SK-N-SH (cell line): Measurements from ENCODE around the gene SPAG6. TPM values are rescaled to one million over a fixed set of nuclear protein-coding genes. Genes with fewer than 3 reads are reported as not detected.

Experiments used
- CTCF ChIA-PET: fragments of 300-600, 350-600 bp; formaldehyde crosslinking; extraction: SDS; loops from one replicate; lab custom pipeline; 2021; lab: Yijun Ruan, JAX
- POLR2A ChIA-PET: fragments of 350-600 bp; sonication (Branson Sonifier 250); formaldehyde crosslinking; extraction: SDS; loops from one replicate; lab custom pipeline; 2020; ENCODE audit warnings: antibody characterized with exemption, inconsistent platforms; lab: Yijun Ruan, JAX
- DNase-seq: peaks from one replicate; pipeline ENCODE4 v3.0.0; 2012
- H2AFZ ChIP-seq: fragments of 200-600 bp; sonication (generic); 2 replicates; pipeline ENCODE4 v1.8.1; 2016; ENCODE audit warnings: antibody characterized with exemption, mild to moderate bottlenecking, low read depth
- H3F3A ChIP-seq: fragments of 200-600 bp; sonication (generic); replicated peaks from 2 replicates; pipeline ENCODE3; 2016; ENCODE audit warnings: antibody characterized with exemption, mild to moderate bottlenecking; ENCODE audit not compliant: insufficient read depth
- H3K27ac ChIP-seq, 2 experiments: fragments of 200-500 bp in 1 of 2; fragments of 200-600 bp in 1 of 2; sonication (Bioruptor generic) in 1 of 2; sonication (generic), shearing (Covaris generic) in 1 of 2; 2 replicates each; pipeline versions ENCODE4 v1.5.1 to v1.6.1; 2014 to 2016; ENCODE audit warnings: low read depth in 2 of 2, inconsistent platforms in 1 of 2, low read length in 1 of 2, mild to moderate bottlenecking in 1 of 2, mixed read lengths in 1 of 2
- H3K27me3 ChIP-seq: fragments of 200-600 bp; sonication (generic), shearing (Covaris generic); 2 replicates; pipeline ENCODE4 v1.6.1; 2016; ENCODE audit warnings: mixed run types; ENCODE audit not compliant: insufficient read depth
- H3K36me3 ChIP-seq, 2 experiments: fragments of 200-500 bp in 1 of 2; fragments of 200-600 bp in 1 of 2; sonication (Bioruptor generic) in 1 of 2; sonication (generic) in 1 of 2; replicated peaks in 1 of 2; 2 replicates each; pipeline versions ENCODE3 to v1.5.1; 2014 to 2016; ENCODE audit warnings: low read length in 1 of 2, mild to moderate bottlenecking in 1 of 2; ENCODE audit not compliant: insufficient read depth in 2 of 2, control insufficient read depth in 1 of 2
- H3K4me1 ChIP-seq, 2 experiments: fragments of 200-500 bp in 1 of 2; fragments of 200-600 bp in 1 of 2; sonication (Bioruptor generic) in 1 of 2; sonication (generic), shearing (Covaris generic) in 1 of 2; 2 replicates each; pipeline versions ENCODE4 v1.5.1 to v1.6.1; 2014 to 2016; ENCODE audit warnings: low read depth in 1 of 2, low read length in 1 of 2, mixed run types in 1 of 2; ENCODE audit not compliant: insufficient read depth in 2 of 2, control insufficient read depth in 1 of 2
- H3K4me2 ChIP-seq: fragments of 200-600 bp; sonication (generic), shearing (Covaris generic); 2 replicates; pipeline ENCODE4 v1.6.1; 2017; ENCODE audit warnings: mixed run types
- H3K4me3 ChIP-seq, 2 experiments: fragments of 200-500 bp in 1 of 2; fragments of 200-600 bp in 1 of 2; sonication (Bioruptor generic) in 1 of 2; sonication (generic), shearing (Covaris generic) in 1 of 2; 2 replicates each; pipeline versions ENCODE4 v1.5.1 to v1.8.1; 2014 to 2016; ENCODE audit warnings: low read depth in 2 of 2, inconsistent platforms in 1 of 2, low read length in 1 of 2, mild to moderate bottlenecking in 1 of 2, mixed read lengths in 1 of 2, moderate library complexity in 1 of 2
- H3K79me2 ChIP-seq: fragments of 200-600 bp; sonication (generic); 2 replicates; pipeline ENCODE4 v1.8.1; 2017; ENCODE audit warnings: mild to moderate bottlenecking; ENCODE audit not compliant: insufficient read depth
- H3K9ac ChIP-seq: fragments of 200-600 bp; sonication (generic); 2 replicates; pipeline ENCODE4 v1.6.1; 2017; ENCODE audit warnings: mixed run types
- H3K9me2 ChIP-seq: fragments of 200-600 bp; sonication (generic); 2 replicates; pipeline ENCODE4 v1.6.1; 2017; ENCODE audit warnings: mixed run types
- H3K9me3 ChIP-seq: fragments of 200-600 bp; sonication (generic); 2 replicates; pipeline ENCODE4 v1.6.1; 2017; ENCODE audit warnings: mixed run types, mild to moderate bottlenecking, moderate library complexity
- H4K20me1 ChIP-seq: fragments of 200-600 bp; sonication (generic); 2 replicates; pipeline ENCODE4 v1.6.1; 2017; ENCODE audit warnings: mild to moderate bottlenecking, mixed run types; ENCODE audit not compliant: insufficient read depth
- CHD2 ChIP-seq: fragments of 150-350 bp; IDR thresholded peaks from 2 replicates; pipeline ENCODE4 v1.6.1; 2018; ENCODE audit warnings: low read length; ENCODE audit not compliant: partially characterized antibody
- ELF1 ChIP-seq: IDR thresholded peaks from 2 replicates; pipeline ENCODE4 v1.4.0; 2012
- FOSL2 ChIP-seq: IDR thresholded peaks from 2 replicates; pipeline ENCODE4 v1.4.0; 2012; ENCODE audit warnings: low read depth, mild to moderate bottlenecking, moderate library complexity, borderline replicate concordance
- GABPA ChIP-seq: IDR thresholded peaks from 2 replicates; pipeline ENCODE4 v1.4.0; 2012; ENCODE audit warnings: low read depth, mild to moderate bottlenecking
- JUND ChIP-seq: IDR thresholded peaks from 2 replicates; pipeline ENCODE4 v1.4.0; 2012
- NFIC ChIP-seq: IDR thresholded peaks from 2 replicates; pipeline ENCODE4 v1.4.0; 2012; ENCODE audit warnings: borderline replicate concordance
- NRF1 ChIP-seq: IDR thresholded peaks from 2 replicates; pipeline ENCODE4 v1.6.1; 2012; ENCODE audit warnings: low read depth, mild to moderate bottlenecking, low read length
- POLR2AphosphoS5 ChIP-seq: IDR thresholded peaks from 2 replicates; pipeline ENCODE4 v1.6.1; 2012; ENCODE audit warnings: low read depth, low read length
- RCOR1 ChIP-seq: fragments of 150-350 bp; IDR thresholded peaks from 2 replicates; pipeline ENCODE4 v1.6.1; 2017; ENCODE audit warnings: antibody characterized with exemption, low read length
- RXRA ChIP-seq: IDR thresholded peaks from 2 replicates; pipeline ENCODE4 v1.4.0; 2012; ENCODE audit warnings: low read depth, mild to moderate bottlenecking, borderline replicate concordance
- SIN3A ChIP-seq: IDR thresholded peaks from 2 replicates; pipeline ENCODE4 v1.6.1; 2012; ENCODE audit warnings: low read depth, mild to moderate bottlenecking, low read length, moderate library complexity, borderline replicate concordance
- TAF1 ChIP-seq: IDR thresholded peaks from 2 replicates; pipeline ENCODE4 v1.6.1; 2012; ENCODE audit warnings: low read depth, mild to moderate bottlenecking, low read length, moderate library complexity, borderline replicate concordance
- YY1 ChIP-seq: IDR thresholded peaks from 2 replicates; pipeline ENCODE4 v1.4.0; 2012; ENCODE audit warnings: low read depth, mild to moderate bottlenecking
- WGBS: methylation state at CpG from one replicate; pipeline ENCODE4 v1.1.6; 2017; ENCODE audit warnings: low lambda C conversion rate; 5-methylcytosine and 5-hydroxymethylcytosine counted together
- polyA plus RNA-seq, 3 experiments: library from polyadenylated mRNA; depleted of rRNA; stranded (reverse); fragments of >200 nt; gene quantifications; 2 replicates each; pipeline ENCODE4 v1.2.3, GENCODE V29; 2012
- TF ChIP-seq, protein P1 (sequence below): IDR thresholded peaks from 2 replicates; pipeline ENCODE4 v1.4.0; 2012; ENCODE audit warnings: low read depth, borderline replicate concordance
- TF ChIP-seq, protein P2 (sequence below): IDR thresholded peaks from 2 replicates; pipeline ENCODE4; 2012
- TF ChIP-seq, protein P3 (sequence below): IDR thresholded peaks from 2 replicates; pipeline ENCODE4 v1.4.0; 2012; ENCODE audit warnings: low read depth

Gene SPAG6
- polyA plus RNA-seq, 1 of the 3 experiments (the other 2 are of a cell fraction): 0.77 TPM

DNA sequence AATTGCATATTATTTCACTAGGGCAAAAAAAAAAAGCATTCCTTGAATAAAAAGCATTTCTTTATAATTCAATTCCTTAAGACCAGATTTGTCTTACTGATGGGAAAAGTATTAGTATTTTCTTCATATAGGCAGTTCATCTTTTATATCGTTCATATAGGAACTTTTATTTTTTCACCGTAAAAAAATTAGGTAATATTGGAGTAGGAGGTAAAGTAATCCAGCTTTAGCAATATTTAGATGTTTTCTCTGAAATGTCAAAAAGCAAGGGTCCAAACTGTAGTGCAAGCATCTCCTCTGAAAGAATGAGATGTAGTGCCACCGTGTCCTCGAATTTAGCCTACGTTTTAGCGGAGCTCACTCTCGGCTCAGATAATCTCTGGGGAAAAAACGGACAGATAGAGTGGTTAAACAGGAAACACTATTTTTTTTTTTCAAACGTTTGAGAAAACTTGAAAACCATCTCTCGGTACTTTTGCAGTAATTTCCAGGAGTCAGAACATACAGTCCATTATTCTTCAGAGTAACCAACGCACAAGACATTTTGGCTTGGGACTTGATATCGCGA, 5.5 kb upstream of the SPAG6 start:
- ChIA-PET POLR2A (interaction anchor here (0.6 to 1.3 kb wide), 4 partner anchors 24 to 948 kb away, joined by 3 to 11 read pairs (median 6); partner anchors contain the start of gene COMMD3), CTCF (interaction anchor here (0.6 to 2.0 kb wide), 12 partner anchors 15 to 844 kb away, joined by 3 to 13 read pairs (median 4); no protein-coding TSS in a partner anchor)
- Histone ChIP-seq H3K4me3 (peak overlapping the region; percentile 72 to 84), H3K27ac (peak overlapping the region; percentile 91 to 92), H3K27me3 (peaks cover 45% of the 10 kb centered on the region), H3F3A (no peaks in the 10 kb centered on the region), H3K9ac (peak overlapping the region; percentile 90; the same call in 1 of the 2 replicates), H3K4me1 (peaks cover 0 to 6% of the 10 kb centered on the region in 2 experiments; a peak in 2 of 4 replicates), H2AFZ (peak overlapping the region; percentile 88), H3K9me3 (no peaks in the 10 kb centered on the region), H3K4me2 (peak overlapping the region; percentile 96), H3K79me2 (no peaks in the 10 kb centered on the region), H4K20me1 (no peaks in the 10 kb centered on the region), H3K36me3 (no peaks in the 10 kb centered on the region), H3K9me2 (no peaks in the 10 kb centered on the region)
- DNase-seq: peak; percentile 55
- TF ChIP-seq CHD2 (peak; percentile 62), ELF1 (no peak), RXRA (no peak)
- TF ChIP-seq, protein P1, sequence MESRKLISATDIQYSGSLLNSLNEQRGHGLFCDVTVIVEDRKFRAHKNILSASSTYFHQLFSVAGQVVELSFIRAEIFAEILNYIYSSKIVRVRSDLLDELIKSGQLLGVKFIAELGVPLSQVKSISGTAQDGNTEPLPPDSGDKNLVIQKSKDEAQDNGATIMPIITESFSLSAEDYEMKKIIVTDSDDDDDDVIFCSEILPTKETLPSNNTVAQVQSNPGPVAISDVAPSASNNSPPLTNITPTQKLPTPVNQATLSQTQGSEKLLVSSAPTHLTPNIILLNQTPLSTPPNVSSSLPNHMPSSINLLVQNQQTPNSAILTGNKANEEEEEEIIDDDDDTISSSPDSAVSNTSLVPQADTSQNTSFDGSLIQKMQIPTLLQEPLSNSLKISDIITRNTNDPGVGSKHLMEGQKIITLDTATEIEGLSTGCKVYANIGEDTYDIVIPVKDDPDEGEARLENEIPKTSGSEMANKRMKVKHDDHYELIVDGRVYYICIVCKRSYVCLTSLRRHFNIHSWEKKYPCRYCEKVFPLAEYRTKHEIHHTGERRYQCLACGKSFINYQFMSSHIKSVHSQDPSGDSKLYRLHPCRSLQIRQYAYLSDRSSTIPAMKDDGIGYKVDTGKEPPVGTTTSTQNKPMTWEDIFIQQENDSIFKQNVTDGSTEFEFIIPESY: no peak
- WGBS: 4% methylated on average over 13 of the region's 13 CpGs

DNA sequence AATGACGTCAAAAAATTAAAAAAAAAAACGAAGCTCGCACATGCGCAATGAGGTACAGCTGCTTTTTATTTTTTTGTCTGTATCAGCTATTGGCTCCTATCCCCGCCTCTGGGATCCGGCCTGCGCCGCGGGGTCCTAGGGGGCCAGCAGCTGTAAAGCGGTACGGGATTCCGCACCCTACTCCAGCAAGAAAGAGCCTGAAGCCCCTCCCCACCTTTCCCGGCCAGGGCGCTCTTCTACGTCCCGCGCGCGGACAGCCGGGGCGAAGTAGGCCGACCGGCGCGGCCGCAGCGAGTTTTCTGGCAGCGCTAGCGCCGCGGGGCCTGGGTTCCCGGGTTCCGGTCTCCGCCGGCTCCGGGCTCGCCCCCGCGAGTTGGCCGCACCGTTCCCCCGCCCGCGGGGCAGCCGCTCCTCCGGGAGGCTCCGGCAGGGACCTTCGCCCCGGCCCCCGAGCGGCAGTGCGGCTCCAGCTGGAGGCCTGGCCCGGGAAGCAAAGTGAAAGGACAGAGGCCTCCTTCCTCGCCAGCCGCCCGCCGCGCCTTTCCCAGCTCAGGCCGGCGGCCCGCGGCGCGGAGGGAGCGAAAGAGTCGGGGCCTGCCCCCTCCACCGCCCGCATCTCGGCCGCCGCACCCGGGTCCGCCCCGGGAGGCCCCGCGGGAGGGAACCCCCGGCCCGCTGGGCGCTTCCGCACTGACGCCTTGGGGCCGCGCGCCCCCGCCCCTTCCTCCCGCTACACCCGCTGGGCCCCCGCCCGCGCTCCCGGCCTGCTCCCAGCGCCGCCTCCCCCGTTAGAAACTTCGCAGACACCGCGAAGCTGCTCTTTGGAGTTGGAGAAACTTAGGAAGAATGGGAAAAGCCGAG, 4.7 kb upstream of the SPAG6 start:
- H3F3A ChIP-seq: no peaks in the 10 kb centered on the region
- peak overlapping the region; percentile 72 to 84 for H3K4me3 ChIP-seq
- H3K36me3 ChIP-seq: no peaks in the 10 kb centered on the region
- no peaks in the 10 kb centered on the region for H3K9me2 ChIP-seq
- CTCF ChIA-PET: interaction anchor here (0.9 to 2.0 kb wide), 8 partner anchors 18 to 649 kb away, joined by 3 to 13 read pairs (median 4); no protein-coding TSS in a partner anchor
- H3K4me1 ChIP-seq: peaks cover 0 to 12% of the 10 kb centered on the region in 2 experiments; a peak in 2 of 4 replicates
- H3K4me2 ChIP-seq: peak overlapping the region; percentile 96
- POLR2A ChIA-PET: interaction anchor here (0.6 to 1.3 kb wide), 4 partner anchors 24 to 949 kb away, joined by 3 to 11 read pairs (median 6); partner anchors contain the start of gene COMMD3
- DNase-seq: peak; percentile 89
- no peaks in the 10 kb centered on the region for H3K9me3 ChIP-seq
- peak overlapping the region; percentile 91 to 92 for H3K27ac ChIP-seq
- no peaks in the 10 kb centered on the region for H4K20me1 ChIP-seq
- peaks cover 52% of the 10 kb centered on the region for H3K27me3 ChIP-seq
- peak overlapping the region; percentile 88 for H2AFZ ChIP-seq
- H3K79me2 ChIP-seq: no peaks in the 10 kb centered on the region
- 2% methylated on average over 15 of the region's 98 CpGs for WGBS
- H3K9ac ChIP-seq: peak overlapping the region; percentile 90
- TF ChIP-seq, protein P2, sequence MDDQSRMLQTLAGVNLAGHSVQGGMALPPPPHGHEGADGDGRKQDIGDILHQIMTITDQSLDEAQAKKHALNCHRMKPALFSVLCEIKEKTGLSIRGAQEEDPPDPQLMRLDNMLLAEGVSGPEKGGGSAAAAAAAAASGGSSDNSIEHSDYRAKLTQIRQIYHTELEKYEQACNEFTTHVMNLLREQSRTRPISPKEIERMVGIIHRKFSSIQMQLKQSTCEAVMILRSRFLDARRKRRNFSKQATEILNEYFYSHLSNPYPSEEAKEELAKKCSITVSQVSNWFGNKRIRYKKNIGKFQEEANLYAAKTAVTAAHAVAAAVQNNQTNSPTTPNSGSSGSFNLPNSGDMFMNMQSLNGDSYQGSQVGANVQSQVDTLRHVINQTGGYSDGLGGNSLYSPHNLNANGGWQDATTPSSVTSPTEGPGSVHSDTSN: no peak
- TF ChIP-seq RCOR1: 0 out of 2 replicates have a peak, but pooled peaks have one; percentile 36
- TF ChIP-seq TAF1: peak; percentile 20
- peak; percentile 58 for TF ChIP-seq POLR2AphosphoS5
- TF ChIP-seq GABPA: 0 out of 2 replicates have a peak, but pooled peaks have one; percentile 10
- no peak for TF ChIP-seq RXRA
- no peak for TF ChIP-seq FOSL2
- TF ChIP-seq NRF1: peak; percentile 94
- no peak for TF ChIP-seq JUND
- TF ChIP-seq NFIC: 0 out of 2 replicates have a peak, but pooled peaks have one; percentile 10
- TF ChIP-seq, protein P3, sequence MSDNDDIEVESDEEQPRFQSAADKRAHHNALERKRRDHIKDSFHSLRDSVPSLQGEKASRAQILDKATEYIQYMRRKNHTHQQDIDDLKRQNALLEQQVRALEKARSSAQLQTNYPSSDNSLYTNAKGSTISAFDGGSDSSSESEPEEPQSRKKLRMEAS: peak; percentile 66; the same call in 1 of the 2 replicates
- TF ChIP-seq, protein P1: no peak
- peak; percentile 32; the same call in 1 of the 2 replicates for TF ChIP-seq YY1
- TF ChIP-seq SIN3A: no peak
